Hepatocyte (in vitro differentiated cells): Measurements from ENCODE around the gene GRM4.

Experiments used
- EZH2 ChIP-seq: fragments of 200-600 bp; sonication (generic); IDR thresholded peaks from 2 replicates; pipeline ENCODE4 v1.6.1; 2016; ENCODE audit warnings: antibody characterized with exemption, mild to moderate bottlenecking, borderline replicate concordance
- TF ChIP-seq, protein P1 (sequence below): fragments of 200-600 bp; sonication (generic); IDR thresholded peaks from 2 replicates; pipeline ENCODE4 v1.5.1; 2016; ENCODE audit warnings: antibody characterized with exemption, mild to moderate bottlenecking; ENCODE audit not compliant: poor library complexity

DNA sequence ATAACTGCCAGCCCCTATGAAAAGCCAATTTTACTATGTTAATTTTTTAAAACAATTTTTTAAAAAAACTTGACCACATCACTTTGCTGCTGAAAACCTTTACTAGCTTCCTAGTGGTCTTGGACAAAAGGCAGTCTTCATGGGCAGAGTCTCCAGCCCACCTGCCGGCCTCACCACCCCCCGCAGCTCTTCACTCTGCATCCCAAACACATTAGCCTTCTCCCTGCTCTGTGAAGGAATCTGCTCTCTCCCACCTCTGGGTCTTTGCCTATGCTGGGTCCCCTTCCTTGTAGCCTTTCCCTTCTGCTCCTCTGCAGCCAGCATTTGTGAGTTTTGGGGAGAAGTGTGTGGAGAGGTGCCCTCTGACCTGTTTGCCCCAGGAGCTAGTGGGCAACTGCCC, 171.4 kb downstream of the GRM4 start:
- TF ChIP-seq, protein P1, sequence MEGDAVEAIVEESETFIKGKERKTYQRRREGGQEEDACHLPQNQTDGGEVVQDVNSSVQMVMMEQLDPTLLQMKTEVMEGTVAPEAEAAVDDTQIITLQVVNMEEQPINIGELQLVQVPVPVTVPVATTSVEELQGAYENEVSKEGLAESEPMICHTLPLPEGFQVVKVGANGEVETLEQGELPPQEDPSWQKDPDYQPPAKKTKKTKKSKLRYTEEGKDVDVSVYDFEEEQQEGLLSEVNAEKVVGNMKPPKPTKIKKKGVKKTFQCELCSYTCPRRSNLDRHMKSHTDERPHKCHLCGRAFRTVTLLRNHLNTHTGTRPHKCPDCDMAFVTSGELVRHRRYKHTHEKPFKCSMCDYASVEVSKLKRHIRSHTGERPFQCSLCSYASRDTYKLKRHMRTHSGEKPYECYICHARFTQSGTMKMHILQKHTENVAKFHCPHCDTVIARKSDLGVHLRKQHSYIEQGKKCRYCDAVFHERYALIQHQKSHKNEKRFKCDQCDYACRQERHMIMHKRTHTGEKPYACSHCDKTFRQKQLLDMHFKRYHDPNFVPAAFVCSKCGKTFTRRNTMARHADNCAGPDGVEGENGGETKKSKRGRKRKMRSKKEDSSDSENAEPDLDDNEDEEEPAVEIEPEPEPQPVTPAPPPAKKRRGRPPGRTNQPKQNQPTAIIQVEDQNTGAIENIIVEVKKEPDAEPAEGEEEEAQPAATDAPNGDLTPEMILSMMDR: no peak
- TF ChIP-seq EZH2: no peak
